H9 (cell line): Measurements from ENCODE around the gene ADGRL3. TPM values are rescaled to one million over a fixed set of nuclear protein-coding genes. Genes with fewer than 3 reads are reported as not detected.

Experiments
- DNase-seq: peaks from one replicate; pipeline ENCODE4 v3.0.0-alpha.2; 2017
- H2AFZ ChIP-seq: one replicate; pipeline ENCODE4 v1.6.1; 2013; ENCODE audit warnings: mild to moderate bottlenecking, low read length, control low read depth, moderate library complexity
- H2AK5ac ChIP-seq: 2 replicates; pipeline ENCODE4 v1.6.1; 2013; ENCODE audit warnings: low read length, control low read depth, mixed read lengths; ENCODE audit not compliant: insufficient read length
- H2BK120ac ChIP-seq: one replicate; pipeline ENCODE4 v1.6.1; 2013; ENCODE audit warnings: low read depth, mild to moderate bottlenecking, low read length, control low read depth, inconsistent platforms; ENCODE audit not compliant: poor library complexity, severe bottlenecking
- H2BK12ac ChIP-seq: 2 replicates; pipeline ENCODE4 v1.6.1; 2013; ENCODE audit warnings: low read length, control low read depth, mixed read lengths, low read depth; ENCODE audit not compliant: insufficient read length
- H2BK15ac ChIP-seq: 2 replicates; pipeline ENCODE4 v1.6.1; 2013; ENCODE audit warnings: low read depth, low read length, control low read depth
- H2BK20ac ChIP-seq: one replicate; pipeline ENCODE4 v1.6.1; 2013; ENCODE audit warnings: low read depth, mild to moderate bottlenecking, low read length, control low read depth, inconsistent platforms; ENCODE audit not compliant: poor library complexity, severe bottlenecking
- H2BK5ac ChIP-seq: 2 replicates; pipeline ENCODE4 v1.6.1; 2013; ENCODE audit warnings: low read length, control low read depth, mixed read lengths; ENCODE audit not compliant: insufficient read length
- H3K14ac ChIP-seq: 2 replicates; pipeline ENCODE4 v1.6.1; 2013; ENCODE audit warnings: low read length, control low read depth; ENCODE audit not compliant: insufficient read depth
- H3K18ac ChIP-seq: 2 replicates; pipeline ENCODE4 v1.6.1; 2013; ENCODE audit warnings: low read depth, mild to moderate bottlenecking, mixed read lengths, low read length, control low read depth; ENCODE audit not compliant: insufficient read length
- H3K23ac ChIP-seq: 2 replicates; pipeline ENCODE4 v1.6.1; 2013; ENCODE audit warnings: low read length, control low read depth, mixed read lengths, low read depth; ENCODE audit not compliant: insufficient read length
- H3K23me2 ChIP-seq: 2 replicates; pipeline ENCODE4 v1.6.1; 2013; ENCODE audit warnings: low read depth, mild to moderate bottlenecking, mixed read lengths, low read length, control low read depth; ENCODE audit not compliant: insufficient read length, poor library complexity, severe bottlenecking
- H3K27ac ChIP-seq: 2 replicates; pipeline ENCODE4 v1.5.1; 2013; ENCODE audit warnings: low read length, control low read depth, mixed read lengths, low read depth; ENCODE audit not compliant: insufficient read length
- H3K27me3 ChIP-seq: 2 replicates; pipeline ENCODE4 v1.6.1; 2013; ENCODE audit warnings: low read length, control low read depth, inconsistent platforms; ENCODE audit not compliant: insufficient read depth
- H3K4ac ChIP-seq: 2 replicates; pipeline ENCODE4 v1.6.1; 2013; ENCODE audit warnings: low read depth, mild to moderate bottlenecking, control low read depth, inconsistent platforms, low read length, moderate library complexity
- H3K4me1 ChIP-seq: 2 replicates; pipeline ENCODE4 v1.6.1; 2013; ENCODE audit warnings: low read length, control low read depth, inconsistent platforms; ENCODE audit not compliant: insufficient read depth
- H3K4me2 ChIP-seq: 2 replicates; pipeline ENCODE4 v1.6.1; 2013; ENCODE audit warnings: low read length, control low read depth, mixed read lengths; ENCODE audit not compliant: insufficient read length, insufficient read depth
- H3K56ac ChIP-seq: 2 replicates; pipeline ENCODE4 v1.6.1; 2013; ENCODE audit warnings: low read depth, mild to moderate bottlenecking, mixed read lengths, low read length, control low read depth; ENCODE audit not compliant: insufficient read length
- H3K79me1 ChIP-seq: 2 replicates; pipeline ENCODE4 v1.6.1; 2013; ENCODE audit warnings: low read depth, mild to moderate bottlenecking, moderate library complexity, low read length, control low read depth, inconsistent platforms; ENCODE audit not compliant: insufficient read depth, poor library complexity, severe bottlenecking
- H3K79me2 ChIP-seq: 2 replicates; pipeline ENCODE4 v1.6.1; 2013; ENCODE audit warnings: low read length, control low read depth, inconsistent platforms; ENCODE audit not compliant: insufficient read depth
- H3K9ac ChIP-seq: 2 replicates; pipeline ENCODE4 v1.6.1; 2013; ENCODE audit warnings: low read length, control low read depth, mixed read lengths; ENCODE audit not compliant: insufficient read length; ENCODE audit errors: extremely low read depth
- H3K9me3 ChIP-seq: one replicate; pipeline ENCODE4 v1.6.1; 2013; ENCODE audit warnings: low read depth, low read length, inconsistent platforms; ENCODE audit not compliant: control insufficient read depth
- H3T11ph ChIP-seq: one replicate; pipeline ENCODE4 v1.6.1; 2013; ENCODE audit warnings: mild to moderate bottlenecking, low read length, control low read depth, inconsistent platforms
- H4K20me1 ChIP-seq: one replicate; pipeline ENCODE4 v1.6.1; 2013; ENCODE audit not compliant: control insufficient read depth, insufficient read length, insufficient read depth
- H4K5ac ChIP-seq: 2 replicates; pipeline ENCODE4 v1.6.1; 2013; ENCODE audit warnings: low read depth, mild to moderate bottlenecking, mixed read lengths, low read length, control low read depth; ENCODE audit not compliant: insufficient read length
- H4K8ac ChIP-seq: replicated peaks from 2 replicates; pipeline ENCODE4 v1.6.1; 2013; ENCODE audit warnings: low read length, control low read depth, mixed read lengths, low read depth; ENCODE audit not compliant: insufficient read length
- H4K91ac ChIP-seq: 2 replicates; pipeline ENCODE4 v1.6.1; 2013; ENCODE audit warnings: low read depth, mild to moderate bottlenecking, moderate library complexity, mixed read lengths, low read length, control low read depth; ENCODE audit not compliant: insufficient read length
- H3K27ac Mint-ChIP-seq, 3 experiments: 2 replicates in 2 of 3; 3 replicates in 1 of 3; pipeline ENCODE4 v1.8.0; 2020 to 2021; ENCODE audit warnings: mixed read lengths in 3 of 3, mild to moderate bottlenecking in 1 of 3, moderate library complexity in 1 of 3
- H3K27me3 Mint-ChIP-seq: 2 replicates; pipeline ENCODE4 v1.8.0; 2021; ENCODE audit warnings: low read depth, mild to moderate bottlenecking, moderate library complexity, mixed read lengths
- H3K36me3 Mint-ChIP-seq, 3 experiments: 2 replicates in 2 of 3; 3 replicates in 1 of 3; pipeline ENCODE4 v1.8.0; 2020 to 2021; ENCODE audit warnings: low read depth in 3 of 3, mixed read lengths in 3 of 3; ENCODE audit not compliant: insufficient read depth in 1 of 3
- H3K4me1 Mint-ChIP-seq, 2 experiments: 2 replicates each; pipeline ENCODE4 v1.8.0; 2020; ENCODE audit warnings: mixed read lengths in 2 of 2
- H3K4me3 Mint-ChIP-seq, 2 experiments: 2 replicates in 1 of 2; 3 replicates in 1 of 2; pipeline ENCODE4 v1.8.0; 2020 to 2021; ENCODE audit warnings: mild to moderate bottlenecking in 2 of 2, mixed read lengths in 2 of 2, moderate library complexity in 1 of 2
- H3K9me3 Mint-ChIP-seq, 2 experiments: 2 replicates in 1 of 2; 3 replicates in 1 of 2; pipeline ENCODE4 v1.8.0; 2020; ENCODE audit warnings: mild to moderate bottlenecking in 2 of 2, mixed read lengths in 2 of 2, moderate library complexity in 1 of 2
- WGBS: extraction: QIAGEN DNeasy Blood & Tissue Kit; methylation state at CpG from one replicate; pipeline ENCODE4 v1.1.7; 2013; ENCODE audit warnings: missing lambda C conversion rate, low lambda C conversion rate, mixed read lengths; ENCODE audit not compliant: insufficient read length; ENCODE audit errors: extremely low coverage; 5-methylcytosine and 5-hydroxymethylcytosine counted together
- total RNA-seq: library from RNA; stranded (reverse); gene quantifications from 2 replicates; pipeline ENCODE4 v1.2.1, GENCODE V29; 2021
- TF ChIP-seq, protein P1 (sequence below): fragments of 200-600 bp; sonication (generic); conservative IDR thresholded peaks from 3 replicates; pipeline ENCODE4 v1.8.0; 2021; ENCODE audit warnings: antibody characterized with exemption, mild to moderate bottlenecking

Gene ADGRL3
- total RNA-seq, 1 experiment from 2014 or later, result 5.9 TPM

- Histone ChIP-seq H3K18ac (no peak overlapping the region), H3K27ac (no peak overlapping the region), H2AK5ac (no peak overlapping the region), H4K20me1 (no peaks in the 10 kb centered on the region), H4K5ac (no peak overlapping the region), H3K9ac (no peak overlapping the region), H3K4ac (no peak overlapping the region), H3K14ac (no peak overlapping the region), H4K91ac (no peak overlapping the region), H2BK20ac (no peak overlapping the region), H3T11ph (no peak overlapping the region), H3K4me1 (peaks cover 8% of the 10 kb centered on the region; the same call in 1 of the 2 replicates), H3K9me3 (no peaks in the 10 kb centered on the region), H3K23ac (no peak overlapping the region), H3K4me2 (no peak overlapping the region), H3K56ac (no peak overlapping the region), H3K27me3 (no peaks in the 10 kb centered on the region), H2BK15ac (no peak overlapping the region), H3K79me2 (no peaks in the 10 kb centered on the region), H4K8ac (no peak overlapping the region), H3K79me1 (no peaks in the 10 kb centered on the region), H2BK12ac (no peak overlapping the region), H2AFZ (no peak overlapping the region), H2BK120ac (no peak overlapping the region), H3K23me2 (no peaks in the 10 kb centered on the region), H2BK5ac (no peak overlapping the region)
- Mint-ChIP-seq H3K4me1 (peaks cover 20 to 46% of the 10 kb centered on the region in 2 experiments), H3K27ac (no peak overlapping the region; a peak in 2 of 7 replicates), H3K9me3 (no peaks in the 10 kb centered on the region), H3K4me3 (no peak overlapping the region), H3K27me3 (no peaks in the 10 kb centered on the region), H3K36me3 (no peaks in the 10 kb centered on the region)
- TF ChIP-seq, protein P1, sequence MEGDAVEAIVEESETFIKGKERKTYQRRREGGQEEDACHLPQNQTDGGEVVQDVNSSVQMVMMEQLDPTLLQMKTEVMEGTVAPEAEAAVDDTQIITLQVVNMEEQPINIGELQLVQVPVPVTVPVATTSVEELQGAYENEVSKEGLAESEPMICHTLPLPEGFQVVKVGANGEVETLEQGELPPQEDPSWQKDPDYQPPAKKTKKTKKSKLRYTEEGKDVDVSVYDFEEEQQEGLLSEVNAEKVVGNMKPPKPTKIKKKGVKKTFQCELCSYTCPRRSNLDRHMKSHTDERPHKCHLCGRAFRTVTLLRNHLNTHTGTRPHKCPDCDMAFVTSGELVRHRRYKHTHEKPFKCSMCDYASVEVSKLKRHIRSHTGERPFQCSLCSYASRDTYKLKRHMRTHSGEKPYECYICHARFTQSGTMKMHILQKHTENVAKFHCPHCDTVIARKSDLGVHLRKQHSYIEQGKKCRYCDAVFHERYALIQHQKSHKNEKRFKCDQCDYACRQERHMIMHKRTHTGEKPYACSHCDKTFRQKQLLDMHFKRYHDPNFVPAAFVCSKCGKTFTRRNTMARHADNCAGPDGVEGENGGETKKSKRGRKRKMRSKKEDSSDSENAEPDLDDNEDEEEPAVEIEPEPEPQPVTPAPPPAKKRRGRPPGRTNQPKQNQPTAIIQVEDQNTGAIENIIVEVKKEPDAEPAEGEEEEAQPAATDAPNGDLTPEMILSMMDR, result no peak
- no CpG with 5 or more reads among the region's 6 CpGs for WGBS
- no peak for DNase-seq
Observed at GRCh38 chr4:61294936-61295335, 94.8 kb downstream of the ADGRL3 start.
